HepG2 (cell line): ENCODE measurements around the gene BSN. TPM values are rescaled to one million over a fixed set of nuclear protein-coding genes. Genes with fewer than 3 reads are reported as not detected.

Source experiments
- ADNP ChIP-seq: sonication (generic); formaldehyde crosslinking; IDR thresholded peaks from 2 replicates; pipeline ENCODE4 v1.4.0; 2020; ENCODE audit warnings: missing genetic modification reagents
- ATF4 ChIP-seq, 2 experiments: fragments of 450-650 bp in 1 of 2; sonication (generic) in 1 of 2; formaldehyde crosslinking; IDR thresholded peaks; 2 replicates each; pipeline versions ENCODE4 v1.5.0 to v1.8.0; 2020 to 2022; ENCODE audit warnings: mild to moderate bottlenecking in 1 of 2, missing genetic modification reagents in 1 of 2
- BCL3 ChIP-seq: sonication (generic); formaldehyde crosslinking; IDR thresholded peaks from 2 replicates; pipeline ENCODE4 v1.5.1; 2020; ENCODE audit warnings: mild to moderate bottlenecking, missing genetic modification reagents, moderate library complexity
- CC2D1A ChIP-seq: sonication (generic); formaldehyde crosslinking; IDR thresholded peaks from 2 replicates; pipeline ENCODE4 v1.8.1; 2023; ENCODE audit warnings: mild to moderate bottlenecking, missing genetic modification reagents
- FOSL1 ChIP-seq: sonication (generic); formaldehyde crosslinking; IDR thresholded peaks from 2 replicates; pipeline ENCODE4 v1.9.0; 2021; ENCODE audit warnings: missing genetic modification reagents, borderline replicate concordance
- MEIS2 ChIP-seq: sonication (generic); formaldehyde crosslinking; IDR thresholded peaks from 2 replicates; pipeline ENCODE4 v1.9.0; 2021; ENCODE audit warnings: mild to moderate bottlenecking, missing genetic modification reagents
- MXD4 ChIP-seq: IDR thresholded peaks from 2 replicates; pipeline ENCODE4 v1.6.1; 2016; ENCODE audit warnings: mild to moderate bottlenecking, missing biosample characterization, missing genetic modification reagents
- NFYC ChIP-seq: IDR thresholded peaks from 2 replicates; pipeline ENCODE4 v1.6.1; 2016; ENCODE audit warnings: missing genetic modification reagents, missing compliant biosample characterization
- PAX8 ChIP-seq: sonication (generic); formaldehyde crosslinking; IDR thresholded peaks from 2 replicates; pipeline ENCODE4 v1.8.0; 2022; ENCODE audit warnings: mild to moderate bottlenecking, missing genetic modification reagents, borderline replicate concordance
- PCBP2 ChIP-seq: fragments of 200-400 bp; formaldehyde crosslinking; optimal IDR thresholded peaks from 2 replicates; pipeline ENCODE3; 2018; ENCODE audit warnings: low read length, low read depth; ENCODE audit not compliant: poor library complexity, severe bottlenecking
- PRDM4 ChIP-seq: sonication (generic); formaldehyde crosslinking; IDR thresholded peaks from 2 replicates; pipeline ENCODE4 v1.9.0; 2021; ENCODE audit warnings: missing genetic modification reagents, borderline replicate concordance
- RNF219 ChIP-seq: sonication (generic); formaldehyde crosslinking; IDR thresholded peaks from 2 replicates; pipeline ENCODE4 v1.5.0; 2020; ENCODE audit warnings: mild to moderate bottlenecking, missing genetic modification reagents
- TFE3 ChIP-seq: IDR thresholded peaks from 2 replicates; pipeline ENCODE4 v1.6.1; 2016
- ZNF235 ChIP-seq: sonication (generic); formaldehyde crosslinking; IDR thresholded peaks from 2 replicates; pipeline ENCODE4 v1.8.1; 2023; ENCODE audit warnings: mild to moderate bottlenecking, missing genetic modification reagents, borderline replicate concordance
- ZNF589 ChIP-seq: sonication (generic); formaldehyde crosslinking; conservative IDR thresholded peaks from 2 replicates; pipeline ENCODE4 v1.8.0; 2022; ENCODE audit warnings: mild to moderate bottlenecking, moderate library complexity, missing genetic modification reagents
- polyA plus RNA-seq, 8 experiments: library from polyadenylated mRNA; depleted of rRNA in 3 of 8; stranded (reverse) in 7 of 8; unstranded in 1 of 8; fragments of >200 nt; fragmentation: Illumina TruSeq in 4 of 8; extraction: Trizol in 4 of 8; gene quantifications; 2 replicates each; pipeline versions ENCODE4 v1.2.1 to v1.2.3, GENCODE V29; 2011 to 2016; ENCODE audit warnings: low read depth in 4 of 8, missing spikeins in 1 of 8, mixed read lengths in 1 of 8; ENCODE audit not compliant: insufficient read depth in 1 of 8
- total RNA-seq, 5 experiments: library from RNA; depleted of rRNA; stranded (reverse); fragments of >200 nt; fragmentation: Illumina TruSeq; extraction: Trizol; gene quantifications; 2 replicates each; pipeline ENCODE4 v1.2.3, GENCODE V29; 2016; ENCODE audit warnings: low read depth in 1 of 5
- TF ChIP-seq, protein P1 (sequence below): sonication (generic); formaldehyde crosslinking; IDR thresholded peaks from 2 replicates; pipeline ENCODE4 v1.8.0; 2022; ENCODE audit warnings: mild to moderate bottlenecking, missing genetic modification reagents, moderate library complexity
- TF ChIP-seq, protein P2 (sequence below): sonication (generic); formaldehyde crosslinking; IDR thresholded peaks from 2 replicates; pipeline ENCODE4 v1.4.0; 2020; ENCODE audit warnings: mild to moderate bottlenecking, low read depth, missing genetic modification reagents

The BSN gene
- total and polyA plus RNA-seq, 2 of the 13 experiments (the other 11 are each of a cell fraction or from before 2014, with no cell fraction given): 0.42 to 0.86 TPM

GRCh38 chr3:49668414-49668797 lies 114.1 kb downstream of the BSN start (continued):
- TF ChIP-seq BCL3 (CRISPR knock-in tag) (no peak), MXD4 (CRISPR knock-in tag) (0 out of 2 replicates have a peak, but pooled peaks have one; percentile 56), ZNF235 (CRISPR knock-in tag) (no peak), ATF4 (CRISPR knock-in tag; IDR thresholded peaks at IDR 0.05) (peak in 1 of 2 experiments; percentile 55; a peak in 1 of 4 replicates), ADNP (CRISPR knock-in tag) (no peak), TFE3 (CRISPR knock-in tag) (peak; percentile 79), RNF219 (CRISPR knock-in tag) (no peak), MEIS2 (peak; percentile 42; the same call in 1 of the 2 replicates), CC2D1A (no peak), PAX8 (CRISPR knock-in tag) (no peak), NFYC (no peak; the same call in 1 of the 2 replicates), FOSL1 (CRISPR knock-in tag) (no peak), PRDM4 (CRISPR knock-in tag) (no peak), ZNF589 (CRISPR knock-in tag) (no peak), PCBP2 (no peak)
- TF ChIP-seq, protein P1, sequence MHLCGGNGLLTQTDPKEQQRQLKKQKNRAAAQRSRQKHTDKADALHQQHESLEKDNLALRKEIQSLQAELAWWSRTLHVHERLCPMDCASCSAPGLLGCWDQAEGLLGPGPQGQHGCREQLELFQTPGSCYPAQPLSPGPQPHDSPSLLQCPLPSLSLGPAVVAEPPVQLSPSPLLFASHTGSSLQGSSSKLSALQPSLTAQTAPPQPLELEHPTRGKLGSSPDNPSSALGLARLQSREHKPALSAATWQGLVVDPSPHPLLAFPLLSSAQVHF (CRISPR knock-in tag): no peak
- TF ChIP-seq, protein P2, sequence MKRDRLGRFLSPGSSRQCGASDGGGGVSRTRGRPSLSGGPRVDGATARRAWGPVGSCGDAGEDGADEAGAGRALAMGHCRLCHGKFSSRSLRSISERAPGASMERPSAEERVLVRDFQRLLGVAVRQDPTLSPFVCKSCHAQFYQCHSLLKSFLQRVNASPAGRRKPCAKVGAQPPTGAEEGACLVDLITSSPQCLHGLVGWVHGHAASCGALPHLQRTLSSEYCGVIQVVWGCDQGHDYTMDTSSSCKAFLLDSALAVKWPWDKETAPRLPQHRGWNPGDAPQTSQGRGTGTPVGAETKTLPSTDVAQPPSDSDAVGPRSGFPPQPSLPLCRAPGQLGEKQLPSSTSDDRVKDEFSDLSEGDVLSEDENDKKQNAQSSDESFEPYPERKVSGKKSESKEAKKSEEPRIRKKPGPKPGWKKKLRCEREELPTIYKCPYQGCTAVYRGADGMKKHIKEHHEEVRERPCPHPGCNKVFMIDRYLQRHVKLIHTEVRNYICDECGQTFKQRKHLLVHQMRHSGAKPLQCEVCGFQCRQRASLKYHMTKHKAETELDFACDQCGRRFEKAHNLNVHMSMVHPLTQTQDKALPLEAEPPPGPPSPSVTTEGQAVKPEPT (CRISPR knock-in tag): no peak
